Fibroblast of lung (primary cell): ENCODE data around the gene IKBKE.

Source experiments
- EZH2 ChIP-seq: IDR thresholded peaks from 2 replicates; pipeline ENCODE4 v1.5.1; 2012; ENCODE audit warnings: low read length, control low read depth, mild to moderate bottlenecking; ENCODE audit errors: missing control alignments
- TF ChIP-seq, protein P1 (sequence below), 2 donors: IDR thresholded peaks in 1 of 2; conservative IDR thresholded peaks in 1 of 2; 1 replicate in 1 of 2; 2 replicates in 1 of 2; pipeline ENCODE4 v1.5.1; 2011 to 2012; ENCODE audit warnings: low read length in 2 of 2, control low read depth in 1 of 2, inconsistent platforms in 1 of 2, low read depth in 1 of 2, mild to moderate bottlenecking in 1 of 2

- TF ChIP-seq, protein P1, sequence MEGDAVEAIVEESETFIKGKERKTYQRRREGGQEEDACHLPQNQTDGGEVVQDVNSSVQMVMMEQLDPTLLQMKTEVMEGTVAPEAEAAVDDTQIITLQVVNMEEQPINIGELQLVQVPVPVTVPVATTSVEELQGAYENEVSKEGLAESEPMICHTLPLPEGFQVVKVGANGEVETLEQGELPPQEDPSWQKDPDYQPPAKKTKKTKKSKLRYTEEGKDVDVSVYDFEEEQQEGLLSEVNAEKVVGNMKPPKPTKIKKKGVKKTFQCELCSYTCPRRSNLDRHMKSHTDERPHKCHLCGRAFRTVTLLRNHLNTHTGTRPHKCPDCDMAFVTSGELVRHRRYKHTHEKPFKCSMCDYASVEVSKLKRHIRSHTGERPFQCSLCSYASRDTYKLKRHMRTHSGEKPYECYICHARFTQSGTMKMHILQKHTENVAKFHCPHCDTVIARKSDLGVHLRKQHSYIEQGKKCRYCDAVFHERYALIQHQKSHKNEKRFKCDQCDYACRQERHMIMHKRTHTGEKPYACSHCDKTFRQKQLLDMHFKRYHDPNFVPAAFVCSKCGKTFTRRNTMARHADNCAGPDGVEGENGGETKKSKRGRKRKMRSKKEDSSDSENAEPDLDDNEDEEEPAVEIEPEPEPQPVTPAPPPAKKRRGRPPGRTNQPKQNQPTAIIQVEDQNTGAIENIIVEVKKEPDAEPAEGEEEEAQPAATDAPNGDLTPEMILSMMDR (conservative IDR thresholded peaks at IDR 0.05 in 1 of 2, IDR thresholded peaks at IDR 0.05 in 1 of 2; ENCODE audit: low read depth in 1 of 2, low read length in 2 of 2), result no peak
- TF ChIP-seq EZH2, result no peak
Measured at GRCh38 chr1:206490771-206491405, 20.6 kb downstream of the IKBKE start.
